DND-41 (cell line): ENCODE data around the gene SLF2.

Experiments
- CTCF ChIP-seq: IDR thresholded peaks from 2 replicates; pipeline ENCODE4 v1.5.1; 2012; ENCODE audit warnings: borderline replicate concordance, low read length, moderate library complexity, mild to moderate bottlenecking; ENCODE audit not compliant: poor library complexity, severe bottlenecking; ENCODE audit errors: extremely low read depth
- EZH2 ChIP-seq: IDR thresholded peaks from 3 replicates; pipeline ENCODE4 v1.6.1; 2012; ENCODE audit warnings: borderline replicate concordance, low read depth, mild to moderate bottlenecking, moderate library complexity, low read length, inconsistent platforms; ENCODE audit not compliant: severe bottlenecking

- TF ChIP-seq EZH2 (no peak), CTCF (peak; percentile 66)
Observed at GRCh38 chr10:100934084-100934659, 21.4 kb downstream of the SLF2 start.
